IPS-20b (cell line): ENCODE results near the gene EXD2.

Source experiments
- H3K27ac ChIP-seq: one replicate; pipeline ENCODE4 v1.5.1; 2013; ENCODE audit warnings: low read length
- H3K27me3 ChIP-seq: 2 replicates; pipeline ENCODE4 v1.6.1; 2013; ENCODE audit warnings: mild to moderate bottlenecking, low read length, inconsistent platforms; ENCODE audit not compliant: insufficient read depth
- H3K36me3 ChIP-seq: 2 replicates; pipeline ENCODE4 v1.6.1; 2013; ENCODE audit warnings: low read depth, mild to moderate bottlenecking, inconsistent platforms, low read length, moderate library complexity; ENCODE audit not compliant: insufficient read depth
- H3K4me1 ChIP-seq: 2 replicates; pipeline ENCODE4 v1.6.1; 2013; ENCODE audit warnings: mild to moderate bottlenecking, control low read depth, inconsistent platforms, low read length, moderate library complexity; ENCODE audit not compliant: insufficient read depth
- H3K4me3 ChIP-seq: 2 replicates; pipeline ENCODE4 v1.5.1; 2013; ENCODE audit warnings: mild to moderate bottlenecking, low read length, inconsistent platforms
- H3K9ac ChIP-seq: 2 replicates; pipeline ENCODE4 v1.6.1; 2013; ENCODE audit warnings: low read depth, mild to moderate bottlenecking, inconsistent platforms, low read length, moderate library complexity
- H3K9me3 ChIP-seq: 2 replicates; pipeline ENCODE4 v1.6.1; 2013; ENCODE audit warnings: mild to moderate bottlenecking, low read depth, low read length, inconsistent platforms; ENCODE audit not compliant: insufficient read depth

EXD2 gene, protein sequence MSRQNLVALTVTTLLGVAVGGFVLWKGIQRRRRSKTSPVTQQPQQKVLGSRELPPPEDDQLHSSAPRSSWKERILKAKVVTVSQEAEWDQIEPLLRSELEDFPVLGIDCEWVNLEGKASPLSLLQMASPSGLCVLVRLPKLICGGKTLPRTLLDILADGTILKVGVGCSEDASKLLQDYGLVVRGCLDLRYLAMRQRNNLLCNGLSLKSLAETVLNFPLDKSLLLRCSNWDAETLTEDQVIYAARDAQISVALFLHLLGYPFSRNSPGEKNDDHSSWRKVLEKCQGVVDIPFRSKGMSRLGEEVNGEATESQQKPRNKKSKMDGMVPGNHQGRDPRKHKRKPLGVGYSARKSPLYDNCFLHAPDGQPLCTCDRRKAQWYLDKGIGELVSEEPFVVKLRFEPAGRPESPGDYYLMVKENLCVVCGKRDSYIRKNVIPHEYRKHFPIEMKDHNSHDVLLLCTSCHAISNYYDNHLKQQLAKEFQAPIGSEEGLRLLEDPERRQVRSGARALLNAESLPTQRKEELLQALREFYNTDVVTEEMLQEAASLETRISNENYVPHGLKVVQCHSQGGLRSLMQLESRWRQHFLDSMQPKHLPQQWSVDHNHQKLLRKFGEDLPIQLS

DNA sequence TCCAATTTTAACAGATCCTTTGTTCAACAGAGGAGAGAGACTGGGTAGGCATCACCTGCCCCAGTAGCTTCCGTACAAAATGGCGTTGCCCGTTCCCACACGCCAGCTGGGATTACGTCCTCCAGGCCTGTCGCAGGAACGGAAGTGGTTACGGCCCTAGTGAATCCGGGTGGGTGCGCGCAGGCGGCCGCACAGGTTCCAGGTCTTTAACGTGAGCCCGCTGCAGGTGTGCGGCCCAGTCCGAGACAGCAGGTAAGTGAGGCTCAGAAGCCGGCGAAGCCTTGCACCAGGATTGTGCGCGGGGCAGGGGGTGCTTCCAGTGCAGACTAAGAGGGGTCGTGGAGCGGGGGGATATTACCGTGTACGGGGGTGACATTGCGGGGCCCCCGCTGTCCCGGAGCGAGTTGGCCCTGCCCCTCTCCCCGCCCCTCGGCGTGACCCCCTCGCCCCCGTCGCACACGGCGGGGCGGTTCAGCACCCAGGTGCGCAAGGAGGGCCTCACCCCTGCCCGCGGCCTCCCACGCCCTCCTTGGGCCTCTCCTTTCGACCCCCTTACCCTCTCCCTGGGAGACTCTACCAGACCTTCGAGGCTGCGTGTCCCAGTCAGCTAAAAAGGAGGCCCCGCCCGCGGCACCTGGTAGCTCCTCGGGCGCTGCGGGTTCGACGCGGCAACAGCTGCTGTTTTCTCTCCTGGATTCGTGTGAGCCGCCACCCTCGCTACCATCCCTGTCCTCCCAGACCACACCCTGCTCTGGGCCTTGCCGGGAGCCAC lies at the start of gene EXD2:
TSS of gene EXD2 (plus strand) at position 159 of the 772 bp plus-strand sequence. CDS start 17,973 bp downstream, outside the sequence.
- peak within 1 kb of the TSS; percentile 91 for H3K4me3 ChIP-seq
- H3K36me3 ChIP-seq = no peaks in the 10 kb centered on the region
- H3K4me1 ChIP-seq = peaks cover 7% of the 10 kb centered on the region; the same call in 1 of the 2 replicates
- H3K27ac ChIP-seq = peak within 1 kb of the TSS; percentile 55
- H3K27me3 ChIP-seq = no peaks in the 10 kb centered on the region
- H3K9me3 ChIP-seq = no peaks in the 10 kb centered on the region
- peak within 1 kb of the TSS; percentile 78 for H3K9ac ChIP-seq

DNA sequence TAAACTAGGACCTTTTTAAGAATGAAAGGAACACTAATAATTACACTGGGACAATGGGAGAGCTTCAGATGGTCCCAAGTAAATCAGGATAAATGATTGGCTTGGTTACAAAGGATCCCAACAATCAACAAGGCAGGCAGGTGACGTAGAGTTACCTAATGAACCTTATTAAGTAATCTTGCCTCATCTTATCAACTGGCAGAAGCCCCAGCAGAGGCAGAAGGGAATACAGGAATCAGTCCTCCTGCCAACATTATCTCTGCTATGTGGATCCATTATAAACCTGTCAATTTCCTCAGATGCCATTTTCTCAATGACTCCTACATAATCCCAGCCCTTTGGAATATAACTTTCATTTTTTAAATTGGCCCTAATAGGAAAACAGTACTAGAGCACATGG lies 49.7 kb upstream of the EXD2 start:
- H3K4me1 ChIP-seq = peaks cover 17% of the 10 kb centered on the region
- H3K9me3 ChIP-seq = no peaks in the 10 kb centered on the region
- H3K4me3 ChIP-seq = no peak overlapping the region
- H3K9ac ChIP-seq = no peak overlapping the region
- no peak overlapping the region for H3K27ac ChIP-seq
- no peaks in the 10 kb centered on the region for H3K27me3 ChIP-seq
- H3K36me3 ChIP-seq = no peaks in the 10 kb centered on the region

DNA sequence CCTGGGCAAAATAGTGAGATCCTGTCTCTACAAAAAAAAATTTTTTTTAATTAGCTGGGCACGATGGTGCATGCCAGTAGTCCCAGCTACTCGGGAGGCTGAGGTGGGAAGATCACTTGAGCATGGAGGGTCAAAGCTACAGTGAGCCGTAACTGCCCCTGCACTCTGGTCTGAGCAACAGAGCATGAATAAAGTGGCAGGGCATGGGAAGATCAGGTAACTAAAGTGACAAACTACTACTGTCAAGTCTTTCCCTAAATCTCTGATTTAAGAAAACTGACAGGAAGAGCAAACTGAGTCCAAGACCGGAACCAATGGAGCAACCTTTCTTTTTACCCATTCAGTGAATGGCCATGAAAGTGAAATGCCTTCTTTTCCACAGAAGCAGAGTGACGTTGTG lies 49.2 kb upstream of the EXD2 start:
- H3K9ac ChIP-seq = no peak overlapping the region
- peaks cover 15% of the 10 kb centered on the region for H3K4me1 ChIP-seq
- no peak overlapping the region for H3K27ac ChIP-seq
- H3K4me3 ChIP-seq = no peak overlapping the region
- H3K36me3 ChIP-seq = no peaks in the 10 kb centered on the region
- H3K9me3 ChIP-seq = no peaks in the 10 kb centered on the region
- H3K27me3 ChIP-seq = no peaks in the 10 kb centered on the region

DNA sequence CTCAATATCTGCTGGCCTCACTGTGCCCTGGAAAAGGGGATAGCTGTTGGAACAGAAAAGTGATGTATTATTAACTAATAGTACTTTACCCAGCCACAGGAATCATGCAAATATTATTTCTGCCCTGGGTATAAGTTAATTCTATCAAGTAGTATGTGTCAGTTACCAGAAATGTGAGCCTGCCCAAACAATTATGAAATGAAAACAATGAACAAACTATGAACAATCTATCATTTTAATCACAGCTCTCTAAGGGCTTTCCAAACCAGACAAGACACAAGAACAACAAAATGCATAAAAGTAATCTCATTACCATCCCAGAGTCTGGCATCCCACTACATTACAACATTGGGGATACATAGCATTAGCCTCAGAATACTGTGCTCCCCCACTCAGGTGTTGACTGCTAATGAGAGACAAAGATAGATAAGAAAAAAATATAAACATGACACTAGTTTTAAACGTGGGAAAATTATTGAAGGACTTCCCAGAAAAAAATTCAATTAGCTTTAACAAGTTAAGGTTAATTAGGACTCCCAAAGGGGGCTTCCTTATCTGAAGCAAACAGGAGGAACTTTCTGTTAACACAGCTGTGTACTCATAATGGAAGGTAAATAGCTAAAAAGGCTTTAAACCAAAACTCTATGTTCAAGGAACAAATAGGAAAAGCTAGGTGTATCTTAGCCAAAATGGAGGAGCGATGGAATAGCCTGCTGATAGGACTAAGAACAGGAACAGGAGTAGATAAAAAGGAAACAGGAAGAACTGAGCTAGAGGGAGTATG lies 41.6 kb upstream of the EXD2 start:
- H3K9ac ChIP-seq = no peak overlapping the region
- no peak overlapping the region for H3K4me3 ChIP-seq
- no peak overlapping the region for H3K27ac ChIP-seq
- peaks cover 6% of the 10 kb centered on the region; the same call in 1 of the 2 replicates for H3K36me3 ChIP-seq
- H3K9me3 ChIP-seq = no peaks in the 10 kb centered on the region
- peaks cover 15% of the 10 kb centered on the region; the same call in 1 of the 2 replicates for H3K4me1 ChIP-seq
- peaks cover 12% of the 10 kb centered on the region for H3K27me3 ChIP-seq

DNA sequence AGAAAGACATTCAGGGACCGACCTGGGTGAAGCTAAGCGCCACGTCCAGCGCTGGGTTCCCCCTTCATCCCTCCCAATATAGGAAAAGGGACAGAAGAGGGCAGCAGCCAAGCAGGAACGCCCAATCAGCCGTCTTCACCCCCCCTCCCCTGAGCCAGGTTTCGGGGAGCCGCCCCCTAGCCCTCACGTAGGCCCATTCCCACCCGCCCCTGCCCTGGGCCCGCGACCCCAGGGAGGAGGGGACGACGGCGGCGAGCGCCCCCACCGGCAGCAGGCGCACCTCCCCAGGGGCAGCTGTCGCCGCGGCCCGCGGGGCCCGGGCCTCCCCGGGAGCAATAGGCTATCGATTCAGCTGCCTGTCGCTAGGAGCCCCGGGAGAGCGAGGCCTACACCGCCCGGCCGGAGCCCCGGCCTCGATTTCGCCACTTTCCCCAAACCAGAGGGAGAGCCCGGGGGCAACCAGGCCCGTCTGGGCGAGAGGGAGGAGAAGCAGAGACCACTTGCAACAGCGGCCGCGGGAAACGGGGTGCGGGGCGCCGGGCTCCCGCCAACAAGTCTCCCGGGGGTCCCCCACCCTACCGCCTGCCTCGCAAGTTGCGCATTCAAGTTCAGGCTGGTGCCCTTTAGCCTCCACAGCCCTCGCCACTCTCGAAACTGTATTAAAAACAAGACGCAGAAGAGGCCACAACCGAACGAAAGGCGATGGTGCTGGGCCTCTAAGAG lies 39.7 kb upstream of the EXD2 start:
- H3K27me3 ChIP-seq = peaks cover 20% of the 10 kb centered on the region
- peaks cover 6% of the 10 kb centered on the region; the same call in 1 of the 2 replicates for H3K36me3 ChIP-seq
- H3K9me3 ChIP-seq = no peaks in the 10 kb centered on the region
- peak overlapping the region; percentile 87 for H3K4me3 ChIP-seq
- H3K4me1 ChIP-seq = peaks cover 19% of the 10 kb centered on the region; the same call in 1 of the 2 replicates
- peak overlapping the region; percentile 78; the same call in 1 of the 2 replicates for H3K9ac ChIP-seq
- H3K27ac ChIP-seq = no peak overlapping the region

DNA sequence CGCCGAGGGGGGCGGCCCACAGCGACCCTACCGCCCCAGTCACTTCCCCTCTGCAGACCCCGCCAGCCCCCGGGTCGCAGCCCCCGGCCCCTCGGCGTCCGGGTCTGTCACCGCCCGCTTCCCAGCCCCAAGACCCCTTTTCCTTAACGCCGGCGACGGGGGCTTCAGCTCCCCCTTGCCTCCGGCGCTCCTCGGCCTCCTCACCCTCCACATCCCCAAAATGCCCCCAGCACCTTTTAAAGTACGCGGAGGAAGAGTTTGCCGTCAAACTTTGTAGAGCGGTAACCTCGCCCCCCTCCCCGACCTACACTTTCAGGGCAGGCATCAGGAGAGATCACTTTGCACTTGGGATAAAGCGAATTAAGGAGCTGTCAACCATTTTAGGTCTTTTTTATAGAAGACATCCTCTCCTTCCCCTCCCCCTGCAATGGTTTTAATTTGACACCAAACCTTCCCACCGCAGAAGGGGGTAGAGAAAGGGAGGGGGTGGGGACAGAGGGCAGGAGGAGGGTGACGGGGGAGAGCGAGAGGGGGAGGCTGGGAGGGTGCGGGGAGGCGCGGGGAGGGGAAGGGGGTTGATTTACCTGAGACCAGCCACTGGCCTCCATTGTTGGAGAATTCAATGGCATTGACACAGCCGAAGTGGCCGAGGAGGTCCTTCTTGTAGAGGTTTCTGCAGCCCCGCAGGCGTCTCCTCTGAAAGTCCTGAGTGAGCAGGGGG lies 39.0 kb upstream of the EXD2 start:
- no peak overlapping the region for H3K27ac ChIP-seq
- H3K27me3 ChIP-seq = peaks cover 20% of the 10 kb centered on the region
- peaks cover 6% of the 10 kb centered on the region; the same call in 1 of the 2 replicates for H3K36me3 ChIP-seq
- H3K9ac ChIP-seq = peak overlapping the region; percentile 78; the same call in 1 of the 2 replicates
- H3K9me3 ChIP-seq = no peaks in the 10 kb centered on the region
- peak overlapping the region; percentile 87 for H3K4me3 ChIP-seq
- peaks cover 19% of the 10 kb centered on the region; the same call in 1 of the 2 replicates for H3K4me1 ChIP-seq

DNA sequence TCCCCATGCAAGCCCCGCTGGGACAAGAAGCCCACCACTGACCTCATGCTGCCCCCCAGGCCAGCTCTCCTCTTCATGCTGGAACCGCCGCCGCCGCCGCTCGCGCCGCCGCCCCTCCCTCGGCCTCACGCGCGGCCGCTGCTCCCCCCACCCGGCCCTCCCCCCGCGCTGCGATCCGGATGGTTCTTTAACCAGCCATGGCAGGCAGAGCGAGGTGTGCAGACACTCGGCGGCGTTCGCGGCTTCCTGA lies 38.5 kb upstream of the EXD2 start, which contains the start of gene DCAF5:
TSS of gene DCAF5 (minus strand) at position 218 of the 250 bp plus-strand sequence. CDS start at position 77, 141 bp downstream.
- no peaks in the 10 kb centered on the region for H3K9me3 ChIP-seq
- peaks cover 20% of the 10 kb centered on the region for H3K27me3 ChIP-seq
- peak within 1 kb of the TSS; percentile 87 for H3K4me3 ChIP-seq
- peaks cover 6% of the 10 kb centered on the region; the same call in 1 of the 2 replicates for H3K36me3 ChIP-seq
- H3K4me1 ChIP-seq = peaks cover 19% of the 10 kb centered on the region; the same call in 1 of the 2 replicates
- H3K9ac ChIP-seq = peak within 1 kb of the TSS; percentile 78; the same call in 1 of the 2 replicates
- no peak within 1 kb of the TSS for H3K27ac ChIP-seq

DNA sequence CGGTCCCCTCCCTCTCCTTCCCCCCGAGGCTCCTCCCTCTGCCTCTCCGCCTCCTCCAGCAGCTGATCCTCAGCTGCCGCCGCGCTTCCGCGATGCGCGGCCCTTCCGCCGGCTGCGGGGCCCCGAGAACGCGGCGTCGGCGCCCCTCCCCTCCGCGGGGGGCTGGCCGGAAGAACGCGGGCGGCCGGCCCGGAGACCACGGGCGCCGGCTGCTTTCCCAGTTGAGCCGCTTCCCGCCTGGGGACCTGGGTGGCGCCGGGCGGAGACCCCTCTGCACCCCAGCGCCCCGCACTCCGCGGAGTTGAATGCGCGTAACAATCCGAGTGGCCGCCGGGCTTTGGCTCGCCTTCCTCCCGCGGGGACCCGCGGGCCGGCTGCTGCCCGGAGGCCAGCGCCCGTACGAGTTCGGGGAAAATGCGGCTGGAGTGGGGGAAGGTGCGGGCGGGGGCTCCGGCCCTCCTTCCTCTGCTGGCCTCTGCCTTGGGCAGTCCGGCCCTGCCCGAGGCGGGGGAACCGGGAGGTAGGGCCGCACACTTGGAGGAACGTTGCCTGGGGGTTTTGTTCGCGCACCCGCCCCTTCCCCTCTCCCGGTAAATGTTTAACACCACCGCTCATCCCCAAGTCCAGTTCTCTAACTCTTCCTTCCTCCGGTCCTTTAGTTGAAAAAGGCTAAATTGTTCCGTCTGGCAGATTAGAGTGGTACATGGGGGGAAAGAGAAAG lies 38.0 kb upstream of the EXD2 start:
- H3K9ac ChIP-seq = peak overlapping the region; percentile 73; the same call in 1 of the 2 replicates
- no peaks in the 10 kb centered on the region for H3K9me3 ChIP-seq
- H3K27ac ChIP-seq = no peak overlapping the region
- H3K27me3 ChIP-seq = peaks cover 20% of the 10 kb centered on the region
- H3K36me3 ChIP-seq = peaks cover 6% of the 10 kb centered on the region; the same call in 1 of the 2 replicates
- H3K4me1 ChIP-seq = peaks cover 19% of the 10 kb centered on the region; the same call in 1 of the 2 replicates
- H3K4me3 ChIP-seq = peak overlapping the region; percentile 87

DNA sequence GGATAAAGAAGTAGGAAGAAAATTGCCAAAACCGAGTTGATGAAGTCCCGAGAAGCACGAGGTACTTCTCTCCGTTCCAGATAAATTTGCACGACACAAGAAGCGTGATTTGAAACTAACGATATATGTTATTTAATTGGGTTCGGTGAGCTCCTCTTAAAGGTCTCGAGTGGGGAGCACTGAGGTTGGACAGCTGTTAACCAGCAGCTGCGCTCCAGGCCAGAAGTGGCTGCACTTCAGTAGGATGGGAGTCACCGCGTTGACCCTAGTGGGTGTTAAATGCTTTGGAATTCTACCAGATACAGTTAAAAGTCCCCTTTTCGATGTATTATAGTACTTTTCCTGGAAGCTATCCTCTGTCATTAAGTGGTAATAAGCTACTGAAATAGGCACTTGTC lies 37.4 kb upstream of the EXD2 start:
- H3K36me3 ChIP-seq = peaks cover 4% of the 10 kb centered on the region; the same call in 1 of the 2 replicates
- peak overlapping the region; percentile 73; the same call in 1 of the 2 replicates for H3K9ac ChIP-seq
- peak overlapping the region; percentile 87 for H3K4me3 ChIP-seq
- H3K27ac ChIP-seq = no peak overlapping the region
- no peaks in the 10 kb centered on the region for H3K9me3 ChIP-seq
- peaks cover 19% of the 10 kb centered on the region; the same call in 1 of the 2 replicates for H3K4me1 ChIP-seq
- H3K27me3 ChIP-seq = peaks cover 20% of the 10 kb centered on the region
